Measurements from ENCODE around the gene ZNF512. TPM values are rescaled to one million over a fixed set of nuclear protein-coding genes. Genes with fewer than 3 reads are reported as not detected.

ZNF512 gene
- total and polyA plus RNA-seq, 9 of the 15 experiments (the other 6 are each of a cell fraction or from before 2014, with no cell fraction given), result 24.7 to 101 (median 65.9) TPM

DNA sequence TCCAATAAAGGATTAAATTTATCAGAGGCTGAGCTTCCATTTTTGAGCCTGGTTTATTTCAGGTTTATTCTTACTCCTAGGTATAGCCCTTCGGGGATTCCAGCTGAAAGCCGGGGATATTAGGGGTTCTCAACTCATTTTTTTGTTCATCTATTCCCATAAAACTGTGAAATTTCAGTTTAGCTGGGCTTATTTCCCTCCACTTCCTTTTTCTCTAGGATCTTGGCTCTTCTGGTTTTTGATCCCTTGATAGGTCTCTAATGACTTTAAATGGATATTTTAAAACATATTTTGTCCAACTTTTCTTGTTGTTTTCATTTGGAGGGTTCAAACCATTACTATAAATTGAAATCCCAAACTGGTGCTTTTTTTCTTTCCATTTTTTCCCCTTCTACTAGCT is 23.6 kb upstream of the ZNF512 start:
- H3K9me3 ChIP-seq (replicated peaks; ENCODE audit: control insufficient read depth, insufficient read depth, low read depth, low read length), result no peaks in the 10 kb centered on the region
- CTCF ChIA-PET (ENCODE audit: low intra/inter-chr PET ratio), result no interaction called here
- no peaks in the 10 kb centered on the region for H3K36me3 ChIP-seq (ENCODE audit: control insufficient read depth, insufficient read depth, low read length)
- no peak overlapping the region for H2AFZ ChIP-seq (ENCODE audit: low read depth, low read length)
- H3K27ac ChIP-seq (ENCODE audit: extremely low read depth, low read depth, low read length), result no peak overlapping the region
- intact Hi-C loops (cut with micrococcal nuclease) (no loop called here), in situ Hi-C loops (cut with MboI) (no loop called here)
- no peak overlapping the region for H3K4me2 ChIP-seq (ENCODE audit: insufficient read depth, low read length)
- H3K79me2 ChIP-seq (ENCODE audit: control insufficient read depth, insufficient read depth, low read length), result no peaks in the 10 kb centered on the region
- no peak for ATAC-seq
- POLR2A ChIA-PET, result no interaction called here
- no TSS peak for BruUV-seq (replicated peaks)
- no peaks in the 10 kb centered on the region for H3K9me1 ChIP-seq (ENCODE audit: control insufficient read depth, insufficient read depth, low read length)
- TF ChIP-seq SPI1 (IDR thresholded peaks at IDR 0.05; ENCODE audit: borderline replicate concordance, low read depth, low read length), result peak; percentile 76; the same call in 1 of the 2 replicates
- TF ChIP-seq, protein P1, sequence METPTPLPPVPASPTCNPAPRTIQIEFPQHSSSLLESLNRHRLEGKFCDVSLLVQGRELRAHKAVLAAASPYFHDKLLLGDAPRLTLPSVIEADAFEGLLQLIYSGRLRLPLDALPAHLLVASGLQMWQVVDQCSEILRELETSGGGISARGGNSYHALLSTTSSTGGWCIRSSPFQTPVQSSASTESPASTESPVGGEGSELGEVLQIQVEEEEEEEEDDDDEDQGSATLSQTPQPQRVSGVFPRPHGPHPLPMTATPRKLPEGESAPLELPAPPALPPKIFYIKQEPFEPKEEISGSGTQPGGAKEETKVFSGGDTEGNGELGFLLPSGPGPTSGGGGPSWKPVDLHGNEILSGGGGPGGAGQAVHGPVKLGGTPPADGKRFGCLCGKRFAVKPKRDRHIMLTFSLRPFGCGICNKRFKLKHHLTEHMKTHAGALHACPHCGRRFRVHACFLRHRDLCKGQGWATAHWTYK (CRISPR knock-in tag; IDR thresholded peaks at IDR 0.05), result no peak
- no peak for TF ChIP-seq NFRKB (IDR thresholded peaks at IDR 0.05; ENCODE audit: low read depth)
- no peak for TF ChIP-seq MEF2A (IDR thresholded peaks at IDR 0.05; ENCODE audit: control insufficient read depth, low read depth, low read length)
- no peak overlapping the region for H3K9ac ChIP-seq (ENCODE audit: insufficient read depth in 1 of 2, low read depth in 2 of 2, low read length in 2 of 2)
- no peaks in the 10 kb centered on the region for H3K27me3 ChIP-seq (ENCODE audit: control insufficient read depth in 2 of 2, insufficient read depth in 2 of 2, low read length in 2 of 2)
- 24% methylated on average over 2 of the region's 2 CpGs for WGBS (ENCODE audit: insufficient coverage, low coverage, missing lambda C conversion rate)
- FAIRE-seq, result no peak
- no peak overlapping the region for H3K4me3 ChIP-seq
- H3K4me1 ChIP-seq (replicated peaks in 1 of 2; ENCODE audit: control insufficient read depth in 2 of 2, insufficient read depth in 2 of 2, low read length in 2 of 2), result no peaks in the 10 kb centered on the region
- DNase-seq (ENCODE audit: extremely low read depth in 1 of 4, low spot score in 3 of 4), result no peak
- no peaks in the 10 kb centered on the region for H4K20me1 ChIP-seq (replicated peaks; ENCODE audit: control insufficient read depth, insufficient read depth, low read length)

DNA sequence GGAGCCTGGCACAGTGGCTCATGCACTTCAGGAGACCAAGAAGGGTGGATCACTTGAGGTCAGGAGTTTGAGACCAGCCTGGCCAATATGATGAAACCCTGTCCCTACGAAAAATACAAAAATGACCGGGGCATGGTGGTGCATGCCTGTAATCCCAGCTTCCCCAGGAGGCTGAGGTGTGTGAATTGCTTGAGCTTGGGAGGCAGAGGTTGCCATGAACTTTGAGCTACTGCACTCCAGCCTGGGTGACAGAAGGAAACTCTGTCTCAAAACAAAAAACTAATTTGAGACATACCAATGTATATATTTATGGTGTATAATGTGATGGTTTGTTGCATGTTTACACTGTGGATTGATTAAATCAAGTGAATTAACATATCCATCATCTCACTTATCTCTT is 21.8 kb upstream of the ZNF512 start:
- Histone ChIP-seq H3K27me3 (ENCODE audit: control insufficient read depth in 2 of 2, insufficient read depth in 2 of 2, low read length in 2 of 2) (peaks cover 0 to 4% of the 10 kb centered on the region in 2 experiments; a peak in 2 of 5 replicates), H3K4me2 (ENCODE audit: insufficient read depth, low read length) (no peak overlapping the region), H3K4me1 (replicated peaks in 1 of 2; ENCODE audit: control insufficient read depth in 2 of 2, insufficient read depth in 2 of 2, low read length in 2 of 2) (no peaks in the 10 kb centered on the region), H3K9ac (ENCODE audit: insufficient read depth in 1 of 2, low read depth in 2 of 2, low read length in 2 of 2) (0 out of 4 replicates have a peak overlapping the region, but pooled peaks of 1 of the 2 experiments have one; percentile 8), H3K9me3 (replicated peaks; ENCODE audit: control insufficient read depth, insufficient read depth, low read depth, low read length) (no peaks in the 10 kb centered on the region), H3K36me3 (ENCODE audit: control insufficient read depth, insufficient read depth, low read length) (no peaks in the 10 kb centered on the region), H3K79me2 (ENCODE audit: control insufficient read depth, insufficient read depth, low read length) (no peaks in the 10 kb centered on the region), H3K27ac (ENCODE audit: extremely low read depth, low read depth, low read length) (no peak overlapping the region), H3K9me1 (ENCODE audit: control insufficient read depth, insufficient read depth, low read length) (no peaks in the 10 kb centered on the region), H2AFZ (ENCODE audit: low read depth, low read length) (no peak overlapping the region), H4K20me1 (replicated peaks; ENCODE audit: control insufficient read depth, insufficient read depth, low read length) (no peaks in the 10 kb centered on the region), H3K4me3 (no peak overlapping the region)
- BruUV-seq (replicated peaks), result no TSS peak
- POLR2A ChIA-PET, result interaction anchor here (0.6 to 1.0 kb wide), 2 partner anchors 19 to 185 kb away, joined by 3 to 6 read pairs; no protein-coding TSS in a partner anchor
- no peak for DNase-seq (ENCODE audit: extremely low read depth in 1 of 4, low spot score in 3 of 4)
- intact Hi-C loops (cut with micrococcal nuclease), result no loop called here
- FAIRE-seq, result no peak
- in situ Hi-C loops (cut with MboI), result no loop called here
- CTCF ChIA-PET (ENCODE audit: low intra/inter-chr PET ratio), result no interaction called here
- WGBS (ENCODE audit: insufficient coverage, low coverage, missing lambda C conversion rate), result 14% methylated on average over 2 of the region's 2 CpGs
- no peak for ATAC-seq
- TF ChIP-seq SRF (CRISPR knock-in tag; IDR thresholded peaks at IDR 0.05) (no peak), TAL1 (IDR thresholded peaks at IDR 0.05) (no peak), RBM22 (IDR thresholded peaks at IDR 0.05; ENCODE audit: low read depth, low read length, poor library complexity, severe bottlenecking) (no peak), XRCC5 (IDR thresholded peaks at IDR 0.05; ENCODE audit: low read depth, low read length) (no peak), NCOR1 (IDR thresholded peaks at IDR 0.05) (no peak), ZNF253 (CRISPR knock-in tag; conservative IDR thresholded peaks at IDR 0.05) (no peak), NFE2L1 (tag; IDR thresholded peaks at IDR 0.05; ENCODE audit: borderline replicate concordance, low read depth) (no peak)
- TF ChIP-seq, protein P2, sequence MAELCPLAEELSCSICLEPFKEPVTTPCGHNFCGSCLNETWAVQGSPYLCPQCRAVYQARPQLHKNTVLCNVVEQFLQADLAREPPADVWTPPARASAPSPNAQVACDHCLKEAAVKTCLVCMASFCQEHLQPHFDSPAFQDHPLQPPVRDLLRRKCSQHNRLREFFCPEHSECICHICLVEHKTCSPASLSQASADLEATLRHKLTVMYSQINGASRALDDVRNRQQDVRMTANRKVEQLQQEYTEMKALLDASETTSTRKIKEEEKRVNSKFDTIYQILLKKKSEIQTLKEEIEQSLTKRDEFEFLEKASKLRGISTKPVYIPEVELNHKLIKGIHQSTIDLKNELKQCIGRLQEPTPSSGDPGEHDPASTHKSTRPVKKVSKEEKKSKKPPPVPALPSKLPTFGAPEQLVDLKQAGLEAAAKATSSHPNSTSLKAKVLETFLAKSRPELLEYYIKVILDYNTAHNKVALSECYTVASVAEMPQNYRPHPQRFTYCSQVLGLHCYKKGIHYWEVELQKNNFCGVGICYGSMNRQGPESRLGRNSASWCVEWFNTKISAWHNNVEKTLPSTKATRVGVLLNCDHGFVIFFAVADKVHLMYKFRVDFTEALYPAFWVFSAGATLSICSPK (IDR thresholded peaks at IDR 0.05; ENCODE audit: borderline replicate concordance), result no peak
- TF ChIP-seq, protein P3, sequence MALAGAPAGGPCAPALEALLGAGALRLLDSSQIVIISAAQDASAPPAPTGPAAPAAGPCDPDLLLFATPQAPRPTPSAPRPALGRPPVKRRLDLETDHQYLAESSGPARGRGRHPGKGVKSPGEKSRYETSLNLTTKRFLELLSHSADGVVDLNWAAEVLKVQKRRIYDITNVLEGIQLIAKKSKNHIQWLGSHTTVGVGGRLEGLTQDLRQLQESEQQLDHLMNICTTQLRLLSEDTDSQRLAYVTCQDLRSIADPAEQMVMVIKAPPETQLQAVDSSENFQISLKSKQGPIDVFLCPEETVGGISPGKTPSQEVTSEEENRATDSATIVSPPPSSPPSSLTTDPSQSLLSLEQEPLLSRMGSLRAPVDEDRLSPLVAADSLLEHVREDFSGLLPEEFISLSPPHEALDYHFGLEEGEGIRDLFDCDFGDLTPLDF (CRISPR knock-in tag; IDR thresholded peaks at IDR 0.05), result no peak

All from K562 (cell line).